PC-9 (cell line): ENCODE data around the gene SECTM1. TPM values are rescaled to one million over a fixed set of nuclear protein-coding genes. Genes with fewer than 3 reads are reported as not detected.

Experiments used
- BruUV-seq: library from RNA; stranded (reverse); fragments of 400-500 nt; replicated peaks from 2 replicates; lab custom pipeline; 2021; lab: Mats Ljungman, UMichigan
- CTCF ChIA-PET: fragments of 300-600 bp; sonication (Branson Sonifier 250); formaldehyde crosslinking; loops from one replicate; lab custom pipeline; 2022; ENCODE audit warnings: antibody characterized with exemption; lab: Charles Lee
- POLR2A ChIA-PET: fragments of 300-600 bp; sonication (Branson Sonifier 250); formaldehyde crosslinking; loops from one replicate; lab custom pipeline; 2022; ENCODE audit warnings: antibody characterized with exemption; ENCODE audit not compliant: unreplicated experiment; lab: Charles Lee
- DNase-seq, 2 experiments: peaks; one replicate each; pipeline versions ENCODE4 v3.0.0 to v3.0.0-alpha.2; 2015 to 2022; ENCODE audit warnings: mixed read lengths in 1 of 2
- H2AFZ ChIP-seq: fragments of 200-600 bp; sonication (generic); 2 replicates; pipeline ENCODE4 v1.8.1; 2017; ENCODE audit warnings: antibody characterized with exemption
- H3F3A ChIP-seq: fragments of 200-600 bp; sonication (generic); 2 replicates; pipeline ENCODE4 v1.8.1; 2017; ENCODE audit warnings: antibody characterized with exemption, mild to moderate bottlenecking, low read depth; ENCODE audit not compliant: insufficient read depth
- H3K27ac ChIP-seq: fragments of 200-600 bp; sonication (generic); 2 replicates; pipeline ENCODE4 v1.6.1; 2016; ENCODE audit warnings: mixed run types
- H3K27me3 ChIP-seq: fragments of 200-600 bp; sonication (generic); 2 replicates; pipeline ENCODE4 v1.6.1; 2016; ENCODE audit warnings: low read depth, mixed run types; ENCODE audit not compliant: insufficient read depth
- H3K36me3 ChIP-seq: fragments of 200-600 bp; sonication (generic); 2 replicates; pipeline ENCODE4 v1.6.1; 2016; ENCODE audit warnings: low read depth, mixed run types
- H3K4me1 ChIP-seq: fragments of 200-600 bp; sonication (generic); replicated peaks from 2 replicates; pipeline ENCODE4 v1.6.1; 2016; ENCODE audit warnings: mixed run types; ENCODE audit not compliant: insufficient read depth
- H3K4me2 ChIP-seq: fragments of 200-600 bp; sonication (generic); 2 replicates; pipeline ENCODE4 v1.6.1; 2017; ENCODE audit warnings: mixed run types
- H3K4me3 ChIP-seq: fragments of 200-600 bp; sonication (generic); 2 replicates; pipeline ENCODE4 v1.6.1; 2016; ENCODE audit warnings: mixed run types
- H3K79me2 ChIP-seq: fragments of 200-600 bp; sonication (generic); 2 replicates; pipeline ENCODE4 v1.6.1; 2017; ENCODE audit warnings: low read depth, mixed run types
- H3K9me2 ChIP-seq: fragments of 200-600 bp; sonication (generic); 2 replicates; pipeline ENCODE4 v1.8.1; 2017; ENCODE audit warnings: mild to moderate bottlenecking; ENCODE audit not compliant: insufficient read depth
- H3K9me3 ChIP-seq: fragments of 200-600 bp; sonication (generic); 2 replicates; pipeline ENCODE4 v1.8.1; 2016; ENCODE audit warnings: low read depth; ENCODE audit not compliant: insufficient read depth
- H4K20me1 ChIP-seq: fragments of 200-600 bp; sonication (generic); 2 replicates; pipeline ENCODE4 v1.8.1; 2017; ENCODE audit not compliant: insufficient read depth
- CTCF ChIP-seq: fragments of 200-600 bp; sonication (generic); conservative IDR thresholded peaks from 2 replicates; pipeline ENCODE4 v1.6.1; 2017; ENCODE audit warnings: mixed run types, antibody characterized with exemption, mild to moderate bottlenecking, moderate library complexity
- EZH2 ChIP-seq: fragments of 200-600 bp; sonication (generic); IDR thresholded peaks from 2 replicates; pipeline ENCODE4 v1.8.0; 2017; ENCODE audit warnings: antibody characterized with exemption, low read depth
- intact Hi-C: fragments of 100-400 bp; cut with micrococcal nuclease; formaldehyde crosslinking; loops from one replicate; pipeline ENCODE4 v1.10.0; 2022; ENCODE audit not compliant: unreplicated experiment
- total RNA-seq: library from RNA; stranded (reverse); gene quantifications from 2 replicates; pipeline ENCODE4 v1.2.3, GENCODE V29; 2021

Gene SECTM1
- total RNA-seq, 1 experiment from 2014 or later = 3.6 TPM

DNA sequence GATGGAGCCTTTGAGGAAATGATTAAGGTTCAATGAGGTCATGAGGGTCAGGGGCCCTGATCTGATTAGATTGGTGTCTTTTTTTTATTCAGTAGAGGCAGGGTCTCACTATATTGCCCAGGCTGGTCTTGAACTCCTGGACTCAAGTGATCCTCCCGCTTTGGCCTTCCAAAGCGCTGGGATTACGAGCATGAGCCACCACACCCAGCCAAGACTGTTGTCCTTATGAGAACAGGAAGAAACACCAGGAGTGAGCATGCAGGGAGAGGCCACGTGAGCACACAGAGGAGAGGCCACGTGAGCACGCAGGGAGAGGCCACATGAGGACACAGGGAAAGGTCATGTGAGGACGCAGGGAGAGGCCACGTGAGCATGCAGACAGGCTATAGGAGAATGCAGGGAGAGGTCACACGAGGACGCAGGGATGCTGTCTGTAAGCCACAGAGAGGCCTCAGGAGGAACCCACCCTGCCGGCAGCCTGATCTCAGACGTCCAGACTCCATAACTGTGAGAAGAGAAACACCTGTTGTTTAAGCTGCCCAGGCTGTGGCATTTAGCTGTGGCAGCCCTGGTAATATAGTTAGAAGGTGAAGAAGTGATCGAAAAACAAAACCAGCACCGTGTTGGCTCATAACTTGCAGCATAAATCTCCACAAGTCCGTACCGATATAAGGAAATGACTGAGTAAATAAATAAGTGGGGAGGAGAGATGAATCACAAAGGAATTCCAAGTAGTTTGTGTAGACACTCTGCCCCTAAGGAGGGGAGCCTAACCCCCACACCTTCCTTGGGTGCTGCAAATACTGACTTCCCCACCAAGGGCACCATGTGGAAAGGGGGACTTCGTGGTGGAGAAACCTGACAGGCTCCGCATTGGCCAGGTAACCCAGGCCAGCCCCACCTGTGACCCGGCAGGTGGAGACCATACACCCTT lies 45.4 kb downstream of the SECTM1 start:
- Histone ChIP-seq H3K27ac (peak overlapping the region; percentile 94), H3K4me1 (peaks cover 35% of the 10 kb centered on the region), H3K4me3 (peak overlapping the region; percentile 33; the same call in 1 of the 2 replicates), H3K79me2 (peaks cover 7% of the 10 kb centered on the region; the same call in 1 of the 2 replicates), H3K27me3 (no peaks in the 10 kb centered on the region), H3K9me3 (no peaks in the 10 kb centered on the region), H3K9me2 (no peaks in the 10 kb centered on the region), H3F3A (peaks cover 27% of the 10 kb centered on the region), H4K20me1 (no peaks in the 10 kb centered on the region), H3K4me2 (peak overlapping the region; percentile 69), H3K36me3 (no peaks in the 10 kb centered on the region), H2AFZ (no peak overlapping the region)
- ChIA-PET CTCF (no interaction called here), POLR2A (interaction anchor here (0.5 kb wide), 2 partner anchors 10 to 24 kb away, joined by 4 read pairs; no protein-coding TSS in a partner anchor)
- TSS peak; percentile 85 for BruUV-seq
- DNase-seq = peak; percentile 89 to 92
- intact Hi-C loops = loop anchor here (10.0 kb wide), 1 partner anchor 47 kb away; the partner anchor contains the start of gene SECTM1
- TF ChIP-seq EZH2 (no peak), CTCF (no peak)

DNA sequence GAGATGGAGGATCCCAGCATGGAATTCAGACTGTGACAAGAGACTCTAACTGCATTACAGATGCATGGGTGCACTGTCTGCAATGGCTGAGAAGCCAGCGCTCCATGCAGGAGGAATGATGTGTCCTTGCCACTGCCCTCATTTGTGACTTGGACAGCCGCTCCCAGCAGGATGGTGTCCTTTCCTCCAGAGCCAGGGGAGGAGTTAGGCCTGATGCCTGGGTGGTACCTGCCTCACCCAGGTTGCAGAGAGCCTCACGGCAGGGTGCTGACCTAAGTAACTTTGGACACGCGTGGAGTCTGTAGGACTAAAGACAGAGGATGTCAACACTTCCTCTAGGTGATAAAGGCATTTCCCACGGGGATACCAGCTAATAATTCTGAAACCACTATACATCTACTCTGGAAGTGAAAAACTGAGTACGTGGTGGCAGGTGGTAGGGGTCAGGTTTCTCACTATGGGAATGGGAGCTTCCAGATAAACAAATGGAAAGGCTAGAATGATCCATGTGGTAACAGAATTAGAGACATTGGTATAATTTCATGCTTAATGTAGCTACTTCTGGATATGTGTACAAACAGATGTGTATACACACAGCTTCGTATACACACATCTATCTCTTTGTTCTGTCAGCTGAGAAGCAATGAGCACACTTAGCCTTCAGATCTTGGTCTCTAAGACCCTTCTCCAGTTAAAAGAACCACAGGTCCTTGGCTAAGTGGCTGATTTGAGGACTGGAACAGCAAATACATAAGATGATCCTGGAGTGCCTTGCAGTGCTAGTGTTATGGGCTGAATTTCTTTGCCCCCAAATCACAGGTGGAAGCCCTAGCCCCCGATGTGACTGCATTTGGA lies 46.3 kb downstream of the SECTM1 start:
- Histone ChIP-seq H3K9me2 (no peaks in the 10 kb centered on the region), H3K36me3 (no peaks in the 10 kb centered on the region), H3K4me2 (peak overlapping the region; percentile 69), H3K27ac (peak overlapping the region; percentile 94), H2AFZ (no peak overlapping the region), H4K20me1 (no peaks in the 10 kb centered on the region), H3K79me2 (peaks cover 6% of the 10 kb centered on the region; the same call in 1 of the 2 replicates), H3K27me3 (no peaks in the 10 kb centered on the region), H3K9me3 (no peaks in the 10 kb centered on the region), H3K4me1 (peaks cover 44% of the 10 kb centered on the region), H3K4me3 (peak overlapping the region; percentile 33; the same call in 1 of the 2 replicates), H3F3A (peaks cover 36% of the 10 kb centered on the region)
- intact Hi-C loops = loop anchor here (10.0 kb wide), 1 partner anchor 48 kb away; the partner anchor contains the start of gene SECTM1
- TF ChIP-seq EZH2 = no peak
- TF ChIP-seq CTCF = no peak
- BruUV-seq = no TSS peak
- CTCF ChIA-PET = no interaction called here
- no peak for DNase-seq
- POLR2A ChIA-PET = no interaction called here

DNA sequence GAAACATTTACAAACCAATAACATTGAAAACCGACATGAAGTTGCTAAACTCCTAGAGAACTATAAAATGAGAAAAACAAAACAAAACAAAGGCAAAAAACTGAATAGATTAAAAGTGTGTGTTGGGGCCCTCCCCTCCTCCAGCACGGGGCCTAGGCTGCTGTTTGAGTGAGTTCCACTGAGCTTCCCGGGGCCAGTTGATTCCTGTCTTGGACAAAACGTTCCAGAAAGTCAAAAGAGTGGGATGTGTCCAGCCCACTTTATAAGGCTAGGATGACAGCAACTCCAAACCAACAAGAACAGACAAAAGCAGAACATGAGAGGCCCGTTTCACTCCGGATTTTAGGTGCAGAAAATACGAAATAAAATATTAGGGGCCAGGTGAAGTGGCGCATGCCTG lies 48.4 kb downstream of the SECTM1 start:
- intact Hi-C loops = loop anchor here (10.0 kb wide), 1 partner anchor 50 kb away; the partner anchor contains the start of gene SECTM1
- peaks cover 63% of the 10 kb centered on the region for H3K4me1 ChIP-seq
- no peak for DNase-seq
- H2AFZ ChIP-seq = no peak overlapping the region
- H3K36me3 ChIP-seq = no peaks in the 10 kb centered on the region
- no peak overlapping the region for H3K27ac ChIP-seq
- peaks cover 52% of the 10 kb centered on the region for H3F3A ChIP-seq
- H3K27me3 ChIP-seq = no peaks in the 10 kb centered on the region
- CTCF ChIA-PET = interaction anchor here (0.6 kb wide), 1 partner anchor 42 kb away, joined by 3 read pairs; no protein-coding TSS in a partner anchor
- no peaks in the 10 kb centered on the region for H3K79me2 ChIP-seq
- no peak overlapping the region for H3K4me2 ChIP-seq
- no TSS peak for BruUV-seq
- no peaks in the 10 kb centered on the region for H3K9me2 ChIP-seq
- no peak for TF ChIP-seq CTCF
- no peak for TF ChIP-seq EZH2
- POLR2A ChIA-PET = no interaction called here
- H4K20me1 ChIP-seq = no peaks in the 10 kb centered on the region
- no peaks in the 10 kb centered on the region for H3K9me3 ChIP-seq
- no peak overlapping the region for H3K4me3 ChIP-seq
